ENCODE measurements around the gene RNLS.

Gene RNLS

GRCh38 chr10:88523739-88524400 lies 59.2 kb downstream of the RNLS start:
- TF ChIP-seq REST (IDR thresholded peaks at IDR 0.05; ENCODE audit: insufficient read depth in 1 of 2, low read depth in 2 of 2, low read length in 2 of 2) (no peak), FOXP2 (optimal IDR thresholded peaks at IDR 0.05; ENCODE audit: borderline replicate concordance, extremely low read depth, extremely low read length, insufficient read depth) (no peak), SIN3A (IDR thresholded peaks at IDR 0.05; ENCODE audit: borderline replicate concordance, insufficient read depth, low read length) (no peak), TAF1 (IDR thresholded peaks at IDR 0.05; ENCODE audit: borderline replicate concordance, insufficient read depth, low read length) (no peak)

GRCh38 chr10:88522715-88523114 lies 60.4 kb downstream of the RNLS start:
- TF ChIP-seq FOXP2 (optimal IDR thresholded peaks at IDR 0.05; ENCODE audit: borderline replicate concordance, extremely low read depth, extremely low read length, insufficient read depth) (no peak), POLR2AphosphoS5 (IDR thresholded peaks at IDR 0.05; ENCODE audit: low read depth, low read length) (no peak), REST (IDR thresholded peaks at IDR 0.05; ENCODE audit: insufficient read depth in 1 of 2, low read depth in 2 of 2, low read length in 2 of 2) (no peak), SIN3A (IDR thresholded peaks at IDR 0.05; ENCODE audit: borderline replicate concordance, insufficient read depth, low read length) (no peak), TAF1 (IDR thresholded peaks at IDR 0.05; ENCODE audit: borderline replicate concordance, insufficient read depth, low read length) (no peak)

DNA sequence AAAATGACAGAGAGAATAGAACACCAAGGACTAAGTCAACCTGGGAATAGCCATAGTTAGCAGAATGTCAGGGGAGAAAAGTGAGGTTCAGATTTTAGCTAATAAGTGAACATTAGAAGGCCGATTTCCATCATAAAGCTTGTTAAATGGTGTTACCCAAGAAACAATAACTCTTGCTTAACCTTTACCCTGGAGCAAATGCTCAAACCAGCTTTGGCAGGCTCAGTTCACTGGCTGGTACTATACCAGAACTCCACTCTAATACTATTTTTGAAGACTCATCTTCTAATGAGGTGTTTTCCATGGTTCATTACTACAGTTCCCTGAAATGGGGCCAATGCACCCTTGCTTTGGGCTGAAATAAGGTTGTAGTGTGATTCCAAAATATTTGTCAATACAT lies 61.3 kb downstream of the RNLS start:
- no peak for TF ChIP-seq FOXP2 (optimal IDR thresholded peaks at IDR 0.05; ENCODE audit: borderline replicate concordance, extremely low read depth, extremely low read length, insufficient read depth)
- no peak for TF ChIP-seq TAF1 (IDR thresholded peaks at IDR 0.05; ENCODE audit: borderline replicate concordance, insufficient read depth, low read length)
- no peak for TF ChIP-seq REST (IDR thresholded peaks at IDR 0.05; ENCODE audit: insufficient read depth in 1 of 2, low read depth in 2 of 2, low read length in 2 of 2)
- no peak for TF ChIP-seq SIN3A (IDR thresholded peaks at IDR 0.05; ENCODE audit: borderline replicate concordance, insufficient read depth, low read length)
- TF ChIP-seq POLR2AphosphoS5 (IDR thresholded peaks at IDR 0.05; ENCODE audit: low read depth, low read length) = no peak

DNA sequence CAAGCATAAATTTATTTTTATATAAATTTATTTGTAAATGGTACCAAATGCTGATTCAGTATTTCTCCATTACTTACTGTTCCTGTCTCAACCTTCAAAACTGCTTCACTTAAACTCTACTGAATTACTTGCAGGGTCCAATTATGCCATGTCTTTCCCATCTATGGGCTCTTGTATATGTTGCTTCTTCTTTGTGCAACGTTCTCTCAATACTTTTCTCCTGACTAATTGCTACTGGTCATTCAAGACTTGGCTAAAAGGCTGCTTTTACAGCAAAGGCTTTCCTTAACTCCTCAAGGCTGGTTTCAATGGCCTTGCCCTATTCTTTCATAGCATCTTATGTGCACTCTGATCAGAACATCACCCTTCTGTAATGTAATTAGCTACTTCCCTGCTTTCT lies 67.9 kb downstream of the RNLS start:
- TF ChIP-seq REST (IDR thresholded peaks at IDR 0.05; ENCODE audit: insufficient read depth in 1 of 2, low read depth in 2 of 2, low read length in 2 of 2) (no peak), TAF1 (IDR thresholded peaks at IDR 0.05; ENCODE audit: borderline replicate concordance, insufficient read depth, low read length) (no peak), SIN3A (IDR thresholded peaks at IDR 0.05; ENCODE audit: borderline replicate concordance, insufficient read depth, low read length) (no peak), FOXP2 (optimal IDR thresholded peaks at IDR 0.05; ENCODE audit: borderline replicate concordance, extremely low read depth, extremely low read length, insufficient read depth) (no peak), POLR2AphosphoS5 (IDR thresholded peaks at IDR 0.05; ENCODE audit: low read depth, low read length) (no peak)

Measured in PFSK-1 (cell line).